GM06990 (cell line): ENCODE measurements around the gene RRP9.

Experiments
- DNase-seq: peaks from one replicate; pipeline ENCODE4 v3.0.0-alpha.2; 2011; ENCODE audit not compliant: insufficient read length; ENCODE audit errors: extremely low read depth
- H3K27me3 ChIP-seq: replicated peaks from 2 replicates; pipeline ENCODE4 v1.6.0; 2011; ENCODE audit warnings: low read length; ENCODE audit not compliant: control insufficient read depth, insufficient read depth
- H3K36me3 ChIP-seq: 2 replicates; pipeline ENCODE4 v1.5.1; 2011; ENCODE audit warnings: low read length; ENCODE audit not compliant: control insufficient read depth, insufficient read depth
- H3K4me3 ChIP-seq: replicated peaks from 2 replicates; pipeline ENCODE4 v1.5.1; 2011; ENCODE audit warnings: low read depth, mild to moderate bottlenecking, control low read depth, low read length
- TF ChIP-seq, protein P1 (sequence below): IDR thresholded peaks from 2 replicates; pipeline ENCODE4 v1.5.1; 2011; ENCODE audit warnings: low read length, control low read depth, mild to moderate bottlenecking, inconsistent platforms; ENCODE audit not compliant: insufficient read depth, poor library complexity, severe bottlenecking

Gene RRP9

DNA sequence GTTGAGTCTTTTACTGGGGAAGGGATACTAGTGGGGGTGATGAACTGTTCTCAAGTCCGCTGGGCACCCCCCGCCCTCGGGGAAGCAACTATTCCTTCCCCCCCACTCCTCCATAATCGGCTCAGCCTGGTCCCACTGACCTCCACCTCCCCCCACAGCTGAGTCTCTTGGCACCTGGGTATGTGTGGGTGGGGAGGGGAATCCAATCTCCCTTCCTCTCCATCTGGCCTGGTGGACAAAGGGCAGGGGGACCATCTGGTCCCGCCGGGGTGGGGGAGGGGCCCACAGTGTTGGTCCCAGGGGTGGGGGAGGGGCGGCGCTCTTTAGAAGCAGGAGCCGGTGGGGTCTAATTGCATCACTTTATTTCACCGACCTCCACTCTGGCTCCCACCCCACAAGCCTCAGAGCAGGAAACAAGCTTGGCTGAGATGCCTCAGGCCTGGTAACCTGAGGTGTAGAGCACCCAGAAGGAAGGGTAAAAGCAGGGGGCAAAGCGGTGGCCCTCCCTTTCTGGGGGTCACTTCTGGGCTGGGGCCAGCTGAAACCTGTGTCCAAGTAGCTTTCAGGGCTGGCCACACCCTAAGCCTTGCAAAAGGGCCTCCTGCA lies 26.6 kb upstream of the RRP9 start:
- TF ChIP-seq, protein P1, sequence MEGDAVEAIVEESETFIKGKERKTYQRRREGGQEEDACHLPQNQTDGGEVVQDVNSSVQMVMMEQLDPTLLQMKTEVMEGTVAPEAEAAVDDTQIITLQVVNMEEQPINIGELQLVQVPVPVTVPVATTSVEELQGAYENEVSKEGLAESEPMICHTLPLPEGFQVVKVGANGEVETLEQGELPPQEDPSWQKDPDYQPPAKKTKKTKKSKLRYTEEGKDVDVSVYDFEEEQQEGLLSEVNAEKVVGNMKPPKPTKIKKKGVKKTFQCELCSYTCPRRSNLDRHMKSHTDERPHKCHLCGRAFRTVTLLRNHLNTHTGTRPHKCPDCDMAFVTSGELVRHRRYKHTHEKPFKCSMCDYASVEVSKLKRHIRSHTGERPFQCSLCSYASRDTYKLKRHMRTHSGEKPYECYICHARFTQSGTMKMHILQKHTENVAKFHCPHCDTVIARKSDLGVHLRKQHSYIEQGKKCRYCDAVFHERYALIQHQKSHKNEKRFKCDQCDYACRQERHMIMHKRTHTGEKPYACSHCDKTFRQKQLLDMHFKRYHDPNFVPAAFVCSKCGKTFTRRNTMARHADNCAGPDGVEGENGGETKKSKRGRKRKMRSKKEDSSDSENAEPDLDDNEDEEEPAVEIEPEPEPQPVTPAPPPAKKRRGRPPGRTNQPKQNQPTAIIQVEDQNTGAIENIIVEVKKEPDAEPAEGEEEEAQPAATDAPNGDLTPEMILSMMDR = no peak
- DNase-seq = no peak
- Histone ChIP-seq H3K4me3 (peak overlapping the region; percentile 64), H3K27me3 (no peaks in the 10 kb centered on the region), H3K36me3 (peaks cover 2% of the 10 kb centered on the region; the same call in 1 of the 2 replicates)

DNA sequence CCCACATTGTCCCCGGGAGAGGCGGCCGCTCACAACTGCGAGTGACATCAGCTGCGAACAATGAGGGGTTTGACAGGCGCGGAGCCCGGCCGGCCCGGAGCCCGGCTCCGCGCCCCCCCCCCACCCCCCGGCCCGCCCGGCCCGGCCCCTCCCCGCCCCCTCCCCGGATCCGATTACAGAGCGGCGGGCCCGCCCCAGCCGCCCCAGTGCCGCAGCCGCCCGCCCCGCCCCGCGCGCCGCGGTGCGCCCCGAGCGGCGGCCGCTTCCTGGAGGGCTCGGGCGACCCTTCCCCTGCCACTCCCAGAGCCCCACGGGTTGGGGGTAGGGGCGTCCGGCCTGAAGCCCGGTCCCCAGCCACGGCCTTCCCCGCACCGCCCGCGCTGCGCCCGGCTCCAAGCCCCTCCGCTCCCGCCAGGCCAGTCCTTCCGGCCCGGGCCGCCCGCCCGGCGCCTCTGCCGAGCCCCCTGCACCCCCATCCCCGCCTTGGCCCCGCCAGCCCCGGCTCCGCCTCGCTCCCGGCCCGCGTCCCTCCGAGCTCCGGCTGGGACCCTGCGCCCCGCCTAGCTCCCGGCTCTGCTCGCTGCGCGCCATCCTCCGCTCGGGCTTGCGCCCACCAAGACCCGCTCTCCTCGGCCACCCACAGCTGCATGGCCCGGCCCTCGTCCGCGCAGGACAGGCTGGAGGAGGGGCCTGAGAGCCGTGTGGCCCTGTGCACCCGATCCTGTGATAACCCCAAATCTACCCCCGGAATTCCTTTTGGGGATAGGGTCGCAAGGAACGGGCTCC lies 25.9 kb upstream of the RRP9 start, which contains the start of gene PCBP4:
Gene PCBP4, minus strand, starts transcription at position 71 of the 786 bp plus-strand sequence. CDS start 6,214 bp downstream, outside the sequence.
- Histone ChIP-seq H3K36me3 (peaks cover 2% of the 10 kb centered on the region; the same call in 1 of the 2 replicates), H3K27me3 (no peaks in the 10 kb centered on the region), H3K4me3 (peak within 1 kb of the TSS; percentile 66)
- no peak for DNase-seq
- TF ChIP-seq, protein P1 = no peak

DNA sequence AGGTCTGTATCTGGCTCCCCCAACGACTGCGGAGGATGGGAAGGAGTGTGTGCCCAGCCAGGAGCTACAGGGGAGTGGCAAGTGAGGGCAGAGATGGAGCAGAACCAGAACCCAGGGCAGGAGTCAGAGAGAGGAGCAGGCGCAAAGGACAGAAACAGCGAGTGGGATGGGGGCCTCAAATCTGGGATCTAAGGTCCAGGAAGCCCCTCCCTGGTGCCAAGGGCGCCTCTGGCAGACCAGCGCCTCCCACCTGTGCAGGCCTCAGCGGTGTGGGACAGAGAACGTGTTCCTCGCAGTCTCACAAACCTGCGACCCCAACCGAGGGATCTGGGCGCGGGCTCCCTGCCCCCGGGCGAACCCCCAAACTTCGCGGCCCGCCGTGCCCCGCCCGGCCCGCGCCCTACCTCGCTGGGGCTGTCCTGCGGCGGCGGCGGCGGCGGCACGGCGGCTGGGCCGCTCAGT lies 25.2 kb upstream of the RRP9 start:
- no peaks in the 10 kb centered on the region for H3K27me3 ChIP-seq
- TF ChIP-seq, protein P1 = peak; percentile 2
- H3K4me3 ChIP-seq = peak overlapping the region; percentile 66
- no peak for DNase-seq
- H3K36me3 ChIP-seq = peaks cover 2% of the 10 kb centered on the region; the same call in 1 of the 2 replicates

DNA sequence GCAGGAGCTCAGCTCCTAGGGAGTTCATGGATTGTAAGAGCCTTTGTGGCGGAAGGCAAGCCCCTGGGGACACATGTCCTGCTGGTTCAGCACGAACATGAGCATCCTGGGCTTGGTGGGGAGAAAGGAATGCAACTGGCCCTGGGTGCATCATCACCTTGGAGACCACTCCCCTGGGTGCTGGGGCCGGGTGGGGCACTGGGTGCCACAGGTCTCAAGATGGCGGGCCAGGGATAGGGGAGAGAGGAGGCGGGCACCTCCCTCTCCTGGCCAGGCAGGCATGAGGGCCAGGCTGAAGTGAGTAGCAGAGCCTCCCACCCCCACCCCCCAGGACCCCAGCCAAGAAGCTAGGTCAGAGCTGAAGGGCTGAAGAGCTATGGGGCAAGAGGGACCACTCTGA lies 24.8 kb upstream of the RRP9 start:
- Histone ChIP-seq H3K4me3 (peak overlapping the region; percentile 66), H3K36me3 (peaks cover 2% of the 10 kb centered on the region; the same call in 1 of the 2 replicates), H3K27me3 (no peaks in the 10 kb centered on the region)
- TF ChIP-seq, protein P1 = no peak
- DNase-seq = no peak

DNA sequence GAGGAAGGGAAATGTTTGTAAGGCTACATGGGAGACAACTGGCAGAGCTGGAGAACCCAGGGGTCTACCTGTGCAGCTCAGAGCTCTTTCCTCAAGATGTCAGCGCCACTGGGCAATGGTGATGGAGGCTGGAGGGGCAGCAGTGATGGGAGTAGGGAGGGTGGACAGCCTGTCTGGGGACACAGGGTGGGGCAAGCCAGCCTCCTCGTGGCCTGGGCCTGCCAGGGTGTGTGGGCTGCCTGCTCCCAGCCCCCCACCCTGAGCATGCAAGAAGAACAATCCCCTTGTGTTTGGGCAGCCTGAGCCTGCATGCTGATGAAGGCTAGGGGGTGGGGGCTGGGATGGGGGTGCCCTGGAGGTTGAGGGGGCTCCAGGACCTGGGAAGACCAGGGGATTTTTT lies 24.3 kb upstream of the RRP9 start:
- Histone ChIP-seq H3K4me3 (no peak overlapping the region), H3K36me3 (peaks cover 2% of the 10 kb centered on the region; the same call in 1 of the 2 replicates), H3K27me3 (no peaks in the 10 kb centered on the region)
- DNase-seq = no peak
- TF ChIP-seq, protein P1 = no peak
